ENCODE data around the gene MMRN1.

Gene MMRN1

GRCh38 chr4:89949782-89950387, 55.2 kb downstream of the MMRN1 start:
- TF ChIP-seq CTCF (conservative IDR thresholded peaks at IDR 0.05; ENCODE audit: low read depth), result peak; percentile 32
- no peak overlapping the region for H3K27ac ChIP-seq
- POLR2A ChIA-PET (ENCODE audit: low non-redundant PET), result no interaction called here
- peak; percentile 20 for DNase-seq (ENCODE audit: low spot score)
- CTCF ChIA-PET, result interaction anchor here (0.6 kb wide), 1 partner anchor 45 kb away, joined by 3 read pairs; no protein-coding TSS in a partner anchor

- ChIA-PET POLR2A (ENCODE audit: low non-redundant PET) (no interaction called here), CTCF (no interaction called here)
- TF ChIP-seq CTCF (conservative IDR thresholded peaks at IDR 0.05; ENCODE audit: low read depth), result no peak
- H3K27ac ChIP-seq, result no peak overlapping the region
- no peak for DNase-seq (ENCODE audit: low spot score)
Measured at GRCh38 chr4:89952458-89952857, 57.8 kb downstream of the MMRN1 start.

- no peak for DNase-seq (ENCODE audit: low spot score)
- no peak overlapping the region for H3K27ac ChIP-seq
- CTCF ChIA-PET, result no interaction called here
- no peak for TF ChIP-seq CTCF (conservative IDR thresholded peaks at IDR 0.05; ENCODE audit: low read depth)
- POLR2A ChIA-PET (ENCODE audit: low non-redundant PET), result no interaction called here
Measured at GRCh38 chr4:89954906-89955695, 60.4 kb downstream of the MMRN1 start.

GRCh38 chr4:89957046-89957926, 62.6 kb downstream of the MMRN1 start:
- no peak for TF ChIP-seq CTCF (conservative IDR thresholded peaks at IDR 0.05; ENCODE audit: low read depth)
- H3K27ac ChIP-seq, result no peak overlapping the region
- DNase-seq (ENCODE audit: low spot score), result no peak
- ChIA-PET CTCF (interaction anchor here (0.6 kb wide), 1 partner anchor 108 kb away, joined by 4 read pairs; no protein-coding TSS in a partner anchor), POLR2A (ENCODE audit: low non-redundant PET) (no interaction called here)

GRCh38 chr4:89981789-89982334, 87.2 kb downstream of the MMRN1 start:
- DNase-seq (ENCODE audit: low spot score), result no peak
- H3K27ac ChIP-seq, result no peak overlapping the region
- ChIA-PET CTCF (interaction anchor here (0.6 kb wide), 1 partner anchor 598 kb away, joined by 3 read pairs; no protein-coding TSS in a partner anchor), POLR2A (ENCODE audit: low non-redundant PET) (no interaction called here)
- no peak for TF ChIP-seq CTCF (conservative IDR thresholded peaks at IDR 0.05; ENCODE audit: low read depth)

- TF ChIP-seq CTCF (conservative IDR thresholded peaks at IDR 0.05; ENCODE audit: low read depth), result no peak
- ChIA-PET POLR2A (ENCODE audit: low non-redundant PET) (no interaction called here), CTCF (no interaction called here)
- no peak for DNase-seq (ENCODE audit: low spot score)
- H3K27ac ChIP-seq, result no peak overlapping the region
Measured at GRCh38 chr4:89988268-89988667, 93.6 kb downstream of the MMRN1 start.
